Fibroblast of villous mesenchyme (primary cell): Measurements from ENCODE around the gene AZU1. TPM values are rescaled to one million over a fixed set of nuclear protein-coding genes. Genes with fewer than 3 reads are reported as not detected.
"Not testable (repeated sequence)": the region's sequence is repeated elsewhere in the genome, so short reads cannot be mapped to it uniquely, and the experiment has no call there.

Source experiments
- DNase-seq: peaks from one replicate; pipeline ENCODE4 v3.0.0-alpha.2; 2010; ENCODE audit warnings: low read depth
- H3K4me3 ChIP-seq: 2 replicates; pipeline ENCODE4 v1.5.1; 2011; ENCODE audit warnings: low read depth, mild to moderate bottlenecking, low read length
- total RNA-seq: library from RNA; depleted of rRNA; stranded (reverse); fragments of >200 nt; gene quantifications from 2 replicates; pipeline ENCODE4 v1.2.3, GENCODE V29; 2012
- TF ChIP-seq, protein P1 (sequence below): IDR thresholded peaks from 2 replicates; pipeline ENCODE4 v1.5.1; 2012; ENCODE audit warnings: low read depth, mild to moderate bottlenecking, low read length; ENCODE audit not compliant: insufficient read depth

Gene AZU1
- total RNA-seq, 1 donor: not detected

DNA sequence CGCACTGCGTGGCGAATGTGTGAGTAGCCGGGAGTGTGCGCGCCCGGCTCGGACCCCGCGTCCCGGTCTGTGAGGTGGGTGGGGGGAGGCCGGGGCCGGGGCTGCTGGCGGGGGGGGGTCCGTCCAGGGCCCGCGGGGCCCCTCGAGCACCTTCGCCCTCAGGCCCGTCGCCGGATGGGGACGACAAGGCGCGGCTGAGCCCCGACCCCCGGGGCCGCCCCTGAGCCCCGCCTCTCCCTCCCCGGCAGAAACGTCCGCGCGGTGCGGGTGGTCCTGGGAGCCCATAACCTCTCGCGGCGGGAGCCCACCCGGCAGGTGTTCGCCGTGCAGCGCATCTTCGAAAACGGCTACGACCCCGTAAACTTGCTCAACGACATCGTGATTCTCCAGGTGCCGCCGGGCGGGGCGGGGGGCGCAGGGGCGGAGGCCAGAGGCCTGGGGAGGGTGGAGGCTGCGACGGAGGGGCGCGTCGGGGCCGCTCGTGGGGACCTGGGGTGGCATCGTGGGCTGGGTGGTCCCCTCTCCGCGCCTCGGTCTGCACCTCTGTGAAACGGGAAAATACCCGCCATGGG, 25.5 kb downstream of the AZU1 start:
- TF ChIP-seq, protein P1, sequence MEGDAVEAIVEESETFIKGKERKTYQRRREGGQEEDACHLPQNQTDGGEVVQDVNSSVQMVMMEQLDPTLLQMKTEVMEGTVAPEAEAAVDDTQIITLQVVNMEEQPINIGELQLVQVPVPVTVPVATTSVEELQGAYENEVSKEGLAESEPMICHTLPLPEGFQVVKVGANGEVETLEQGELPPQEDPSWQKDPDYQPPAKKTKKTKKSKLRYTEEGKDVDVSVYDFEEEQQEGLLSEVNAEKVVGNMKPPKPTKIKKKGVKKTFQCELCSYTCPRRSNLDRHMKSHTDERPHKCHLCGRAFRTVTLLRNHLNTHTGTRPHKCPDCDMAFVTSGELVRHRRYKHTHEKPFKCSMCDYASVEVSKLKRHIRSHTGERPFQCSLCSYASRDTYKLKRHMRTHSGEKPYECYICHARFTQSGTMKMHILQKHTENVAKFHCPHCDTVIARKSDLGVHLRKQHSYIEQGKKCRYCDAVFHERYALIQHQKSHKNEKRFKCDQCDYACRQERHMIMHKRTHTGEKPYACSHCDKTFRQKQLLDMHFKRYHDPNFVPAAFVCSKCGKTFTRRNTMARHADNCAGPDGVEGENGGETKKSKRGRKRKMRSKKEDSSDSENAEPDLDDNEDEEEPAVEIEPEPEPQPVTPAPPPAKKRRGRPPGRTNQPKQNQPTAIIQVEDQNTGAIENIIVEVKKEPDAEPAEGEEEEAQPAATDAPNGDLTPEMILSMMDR: no peak
- no peak for DNase-seq
- H3K4me3 ChIP-seq: no peak overlapping the region

DNA sequence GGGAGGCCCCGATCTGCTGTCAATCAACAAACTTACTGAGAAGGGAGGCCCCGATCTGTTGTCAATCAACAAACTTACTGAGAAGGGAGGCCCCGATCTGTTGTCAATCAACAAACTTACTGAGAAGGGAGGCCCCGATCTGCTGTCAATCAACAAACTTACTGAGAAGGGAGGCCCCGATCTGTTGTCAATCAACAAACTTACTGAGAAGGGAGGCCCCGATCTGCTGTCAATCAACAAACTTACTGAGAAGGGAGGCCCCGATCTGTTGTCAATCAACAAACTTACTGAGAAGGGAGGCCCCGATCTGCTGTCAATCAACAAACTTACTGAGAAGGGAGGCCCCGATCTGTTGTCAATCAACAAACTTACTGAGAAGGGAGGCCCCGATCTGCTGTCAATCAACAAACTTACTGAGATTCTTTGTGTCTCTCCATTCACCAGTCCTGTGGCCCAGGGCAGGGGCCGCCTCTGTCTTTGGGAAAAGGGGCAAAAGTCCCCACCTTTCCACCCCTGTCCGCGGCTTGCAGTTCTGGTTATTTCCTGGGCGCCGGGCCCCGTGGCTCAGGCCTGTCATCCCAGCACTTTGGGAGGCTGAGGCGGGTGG, 26.1 kb downstream of the AZU1 start:
- not testable (repeated sequence) for DNase-seq

DNA sequence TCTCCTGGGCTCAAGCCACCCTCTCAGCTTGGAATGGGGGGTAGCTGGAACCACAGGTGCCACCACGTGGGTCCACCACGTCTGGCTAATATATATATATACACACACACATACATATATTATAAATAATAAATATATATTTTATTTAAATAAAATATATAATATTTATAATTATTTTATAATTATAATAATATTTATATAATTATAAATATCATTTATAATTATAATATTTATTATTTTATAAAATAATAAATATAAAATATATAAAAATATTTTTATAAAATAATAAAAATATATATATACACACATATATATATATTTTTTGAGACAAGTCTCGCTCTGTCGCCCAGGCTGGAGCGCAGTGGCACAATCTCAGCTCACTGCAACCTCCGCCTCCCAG, 26.9 kb downstream of the AZU1 start:
- TF ChIP-seq, protein P1: no peak
- H3K4me3 ChIP-seq: no peak overlapping the region
- no peak for DNase-seq

More for the DNA sequence above, 26.1 kb downstream of the AZU1 start:
- not testable (repeated sequence) for H3K4me3 ChIP-seq

DNA sequence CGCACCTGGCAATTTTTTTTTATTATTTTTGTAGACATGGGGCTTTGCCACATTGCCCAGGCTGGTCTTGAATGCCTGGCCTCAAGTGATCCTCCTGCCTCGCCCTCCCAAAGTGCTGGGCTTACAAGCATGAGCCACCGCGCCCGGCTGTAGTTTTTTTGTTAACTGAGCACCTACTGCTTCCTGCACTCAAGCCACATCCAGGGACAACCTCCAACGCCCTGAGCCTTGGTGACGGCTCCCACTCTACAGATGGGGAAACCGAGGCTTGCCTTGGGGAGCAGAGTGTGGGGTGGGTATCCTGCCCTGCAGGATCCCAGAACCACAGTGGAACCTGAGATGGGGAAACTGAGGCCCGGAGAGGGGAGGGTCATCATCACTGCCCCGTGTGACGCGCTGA, 27.5 kb downstream of the AZU1 start:
- TF ChIP-seq, protein P1: no peak
- DNase-seq: no peak
- no peak overlapping the region for H3K4me3 ChIP-seq

DNA sequence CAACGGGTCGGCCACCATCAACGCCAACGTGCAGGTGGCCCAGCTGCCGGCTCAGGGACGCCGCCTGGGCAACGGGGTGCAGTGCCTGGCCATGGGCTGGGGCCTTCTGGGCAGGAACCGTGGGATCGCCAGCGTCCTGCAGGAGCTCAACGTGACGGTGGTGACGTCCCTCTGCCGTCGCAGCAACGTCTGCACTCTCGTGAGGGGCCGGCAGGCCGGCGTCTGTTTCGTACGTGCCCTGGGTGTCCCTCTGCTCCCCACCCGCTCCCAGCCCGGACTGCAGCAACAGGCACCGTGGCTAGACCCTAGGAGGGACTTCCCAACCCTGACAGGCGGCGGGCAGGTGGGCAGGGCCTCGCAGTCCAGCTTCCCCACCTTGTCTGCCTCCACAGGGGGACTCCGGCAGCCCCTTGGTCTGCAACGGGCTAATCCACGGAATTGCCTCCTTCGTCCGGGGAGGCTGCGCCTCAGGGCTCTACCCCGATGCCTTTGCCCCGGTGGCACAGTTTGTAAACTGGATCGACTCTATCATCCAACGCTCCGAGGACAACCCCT, 28.0 kb downstream of the AZU1 start:
- TF ChIP-seq, protein P1: no peak
- DNase-seq: no peak
- H3K4me3 ChIP-seq: no peak overlapping the region

DNA sequence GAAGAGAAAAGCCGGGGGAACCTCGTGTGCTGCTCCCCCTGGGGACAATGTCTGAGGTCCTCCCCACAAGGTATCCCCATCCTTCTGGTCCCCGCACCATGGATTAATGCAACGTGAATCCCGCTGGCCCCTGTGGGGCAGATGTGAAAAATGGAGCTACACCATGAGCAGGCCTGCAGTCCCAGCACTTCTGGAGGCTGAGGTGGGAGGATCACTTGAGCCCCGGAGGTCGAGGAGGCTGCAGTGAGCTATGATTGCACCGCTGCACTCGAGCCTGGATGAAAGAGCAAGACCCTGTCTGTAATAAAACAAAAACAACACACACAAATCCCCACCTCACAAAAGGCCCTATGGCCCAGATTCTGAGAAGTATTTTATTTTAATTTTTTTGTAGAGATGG, 30.6 kb downstream of the AZU1 start:
- no peak for DNase-seq
- no peak overlapping the region for H3K4me3 ChIP-seq
- TF ChIP-seq, protein P1: no peak

DNA sequence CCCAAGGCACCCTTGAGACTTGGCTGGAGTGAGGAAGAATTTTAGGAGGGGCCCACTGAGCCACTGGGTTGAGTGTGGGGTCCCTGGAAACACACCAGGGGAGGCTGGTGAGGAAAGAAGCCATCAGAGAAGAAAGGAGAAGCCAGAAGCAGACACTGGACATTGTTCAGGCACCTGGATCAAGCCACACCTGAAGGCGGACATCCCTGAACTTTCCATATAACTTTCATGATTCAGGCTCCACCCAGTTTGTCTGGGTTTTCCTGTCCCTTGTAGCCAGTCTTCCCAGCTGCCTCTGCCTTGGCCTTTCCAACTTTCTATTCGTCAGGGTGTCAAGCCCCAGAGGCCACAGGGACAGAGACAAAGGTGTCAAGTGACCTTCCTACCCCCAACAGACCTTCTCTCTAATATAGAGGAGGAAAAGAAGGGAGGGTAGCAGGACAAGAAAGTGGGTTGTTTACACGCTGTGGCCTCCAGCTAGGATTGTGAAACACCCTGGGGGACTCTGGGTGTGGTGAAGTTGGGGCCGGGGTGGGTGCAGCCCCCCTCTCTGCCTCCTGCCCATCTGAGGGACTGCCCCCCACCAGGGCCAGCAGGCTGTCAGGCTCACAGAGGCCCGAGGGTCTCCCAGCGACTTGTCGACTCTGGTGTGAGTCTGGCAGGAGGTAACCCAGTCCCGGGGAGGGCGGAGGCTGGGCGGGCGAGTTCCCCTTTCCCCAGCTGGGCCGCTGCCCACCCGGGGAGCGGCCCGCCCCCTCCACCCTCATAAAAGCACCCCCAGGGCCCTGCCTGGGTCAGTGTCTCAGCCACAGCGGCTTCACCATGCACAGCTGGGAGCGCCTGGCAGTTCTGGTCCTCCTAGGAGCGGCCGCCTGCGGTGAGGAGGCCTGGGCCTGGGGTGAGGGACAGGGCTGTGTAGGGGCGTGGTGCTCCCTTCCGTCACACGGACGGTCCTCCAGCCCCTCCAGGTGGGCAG, 31.5 kb downstream of the AZU1 start, which contains the start of gene CFD:
Gene CFD (plus strand): TSS at position 797 of the 976 bp plus-strand sequence. CDS start 26 bp downstream, at position 823.
- DNase-seq: peak; percentile 83
- TF ChIP-seq, protein P1: no peak
- peak within 1 kb of the TSS; percentile 56 for H3K4me3 ChIP-seq
